Activated B cell treated with CpG ODN at 0.5 μM for 24 hours (primary cell): ENCODE results near the gene KIF21B. TPM values are rescaled to one million over a fixed set of nuclear protein-coding genes. Genes with fewer than 3 reads are reported as not detected.
"Not testable (repeated sequence)": the region's sequence is repeated elsewhere in the genome, so short reads cannot be mapped to it uniquely, and the experiment has no call there.

Source experiments
- ATAC-seq: fragments of 200-7000 bp; cut with Tn5 transposase; one replicate; pipeline ENCODE4 v1.10.0; 2021; ENCODE audit warnings: low read depth, mild to moderate bottlenecking, moderate library complexity
- CTCF ChIA-PET: fragments of 350-600 bp; sonication (Branson Sonifier 250); formaldehyde crosslinking; loops from one replicate; lab custom pipeline; 2021; ENCODE audit warnings: antibody characterized with exemption; lab: Charles Lee
- POLR2A ChIA-PET: fragments of 350-600 bp; sonication (Branson Sonifier 250); formaldehyde crosslinking; loops from one replicate; lab custom pipeline; 2021; ENCODE audit warnings: antibody characterized with exemption; lab: Charles Lee
- DNase-seq: peaks from one replicate; pipeline ENCODE4 v3.0.0; 2022
- H3K27ac Mint-ChIP-seq: one replicate; pipeline ENCODE4 v1.8.0; 2020; ENCODE audit warnings: mixed read lengths
- H3K27me3 Mint-ChIP-seq: one replicate; pipeline ENCODE4 v1.8.0; 2021; ENCODE audit warnings: mixed read lengths
- H3K36me3 Mint-ChIP-seq: one replicate; pipeline ENCODE4 v1.8.0; 2021; ENCODE audit warnings: low read depth, mixed read lengths
- H3K4me1 Mint-ChIP-seq: one replicate; pipeline ENCODE4 v1.8.0; 2021; ENCODE audit warnings: mixed read lengths
- H3K4me3 Mint-ChIP-seq: one replicate; pipeline ENCODE4 v1.8.0; 2020; ENCODE audit warnings: mild to moderate bottlenecking, mixed read lengths
- H3K9me3 Mint-ChIP-seq: one replicate; pipeline ENCODE4 v1.8.0; 2020; ENCODE audit warnings: mixed read lengths
- CTCF ChIP-seq: fragments of 200-600 bp; IDR thresholded peaks from one replicate; pipeline ENCODE4 v1.8.0; 2022; ENCODE audit warnings: antibody characterized with exemption, mild to moderate bottlenecking
- intact Hi-C: fragments of 100-400 bp; cut with micrococcal nuclease; formaldehyde crosslinking; loops from one replicate; pipeline ENCODE4 v1.15.1; 2024
- total RNA-seq: library from RNA; stranded (reverse); gene quantifications from 2 replicates; pipeline ENCODE4 v1.2.3, GENCODE V29; 2022

KIF21B gene
- total RNA-seq, 1 donor from 2014 or later = 31.8 TPM

GRCh38 chr1:200965111-200965805 is 58.3 kb downstream of the KIF21B start:
- Mint-ChIP-seq H3K27me3 (no peaks in the 10 kb centered on the region), H3K4me1 (peaks cover 13% of the 10 kb centered on the region)

DNA sequence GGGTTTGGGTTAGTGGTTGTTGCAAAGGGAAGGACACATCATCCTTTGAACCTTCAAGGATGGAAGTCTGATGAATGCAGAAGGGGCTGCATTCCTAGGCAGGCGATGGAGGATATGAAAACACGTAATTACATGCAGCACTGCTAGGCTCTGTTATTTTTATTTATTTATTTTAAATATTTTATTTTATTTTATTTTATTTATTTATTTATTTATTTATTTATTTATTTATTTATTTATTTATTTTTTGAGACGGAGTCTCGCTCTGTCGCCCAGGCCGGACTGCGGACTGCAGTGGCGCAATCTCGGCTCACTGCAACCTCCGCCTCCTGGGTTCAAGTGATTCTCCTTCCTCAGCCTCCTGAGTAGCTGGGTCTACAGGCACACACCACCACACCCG is 59.6 kb downstream of the KIF21B start:
- H3K4me1 Mint-ChIP-seq, ATAC-seq, CTCF ChIA-PET, H3K27me3 Mint-ChIP-seq, DNase-seq, H3K36me3 Mint-ChIP-seq, POLR2A ChIA-PET, H3K4me3 Mint-ChIP-seq, H3K27ac Mint-ChIP-seq, H3K9me3 Mint-ChIP-seq, intact Hi-C loops: not testable (repeated sequence)

More at GRCh38 chr1:200965111-200965805, 58.3 kb downstream of the KIF21B start:
- TF ChIP-seq CTCF = no peak
- intact Hi-C loops = loop anchor here (5.0 kb wide), 1 partner anchor 93 kb away; the partner anchor contains the start of gene GPR25
- ChIA-PET CTCF (interaction anchor here (1.4 kb wide), 1 partner anchor 406 kb away, joined by 3 read pairs; no protein-coding TSS in a partner anchor), POLR2A (interaction anchor here (0.6 kb wide), 1 partner anchor 55 kb away, joined by 3 read pairs; no protein-coding TSS in a partner anchor)
- H3K36me3 Mint-ChIP-seq = peaks cover 14% of the 10 kb centered on the region
- no peak overlapping the region for H3K27ac Mint-ChIP-seq
- H3K4me3 Mint-ChIP-seq = no peak overlapping the region
- no peaks in the 10 kb centered on the region for H3K9me3 Mint-ChIP-seq
- DNase-seq = no peak
- no peak for ATAC-seq

GRCh38 chr1:200963076-200963475 is 60.4 kb downstream of the KIF21B start:
- Mint-ChIP-seq H3K27ac (no peak overlapping the region), H3K27me3 (peaks cover 3% of the 10 kb centered on the region), H3K4me1 (peaks cover 10% of the 10 kb centered on the region), H3K4me3 (no peak overlapping the region), H3K9me3 (no peaks in the 10 kb centered on the region), H3K36me3 (peaks cover 7% of the 10 kb centered on the region)
- CTCF ChIA-PET = interaction anchor here (1.3 to 1.4 kb wide), 2 partner anchors 9 to 17 kb away, joined by 4 to 8 read pairs; no protein-coding TSS in a partner anchor
- intact Hi-C loops = no loop called here
- no peak for ATAC-seq
- no peak for DNase-seq
- TF ChIP-seq CTCF = no peak
- POLR2A ChIA-PET = interaction anchor here (0.6 kb wide), 1 partner anchor 97 kb away, joined by 4 read pairs; no protein-coding TSS in a partner anchor

DNA sequence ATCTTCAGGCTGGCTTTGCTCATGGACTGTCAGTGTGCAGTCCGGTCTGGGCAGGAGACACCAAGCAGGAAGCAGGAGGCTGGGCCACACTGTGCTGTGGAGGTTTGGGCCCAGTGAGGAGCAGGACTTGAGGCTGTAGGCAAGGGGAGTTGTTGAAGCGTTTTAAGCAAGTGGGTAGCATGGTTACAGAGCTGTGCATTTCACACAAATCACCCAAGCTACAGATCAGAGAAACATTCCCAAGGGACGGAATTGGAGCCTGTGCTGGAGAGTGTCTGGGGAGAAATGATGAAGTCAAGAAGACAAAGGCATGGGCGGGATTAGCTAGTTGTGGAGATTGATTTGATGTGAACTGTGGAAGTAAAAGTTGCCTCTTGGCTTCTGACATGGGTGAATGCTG is 60.9 kb downstream of the KIF21B start:
- DNase-seq (no peak), ATAC-seq (no peak)
- Mint-ChIP-seq H3K36me3 (peaks cover 7% of the 10 kb centered on the region), H3K27me3 (peaks cover 3% of the 10 kb centered on the region), H3K9me3 (no peaks in the 10 kb centered on the region), H3K4me3 (no peak overlapping the region), H3K27ac (no peak overlapping the region), H3K4me1 (peaks cover 10% of the 10 kb centered on the region)
- no peak for TF ChIP-seq CTCF
- ChIA-PET POLR2A (no interaction called here), CTCF (interaction anchor here (1.3 to 1.4 kb wide), 2 partner anchors 9 to 17 kb away, joined by 4 to 8 read pairs; no protein-coding TSS in a partner anchor)
- intact Hi-C loops = no loop called here

GRCh38 chr1:200962151-200962550 is 61.4 kb downstream of the KIF21B start:
- H3K4me1 Mint-ChIP-seq, H3K9me3 Mint-ChIP-seq, POLR2A ChIA-PET, DNase-seq, H3K4me3 Mint-ChIP-seq, H3K36me3 Mint-ChIP-seq, H3K27me3 Mint-ChIP-seq, ATAC-seq, intact Hi-C loops, H3K27ac Mint-ChIP-seq: not testable (repeated sequence)
- CTCF ChIA-PET = interaction anchor here (1.3 to 1.4 kb wide), 2 partner anchors 10 to 18 kb away, joined by 4 to 8 read pairs; no protein-coding TSS in a partner anchor

DNA sequence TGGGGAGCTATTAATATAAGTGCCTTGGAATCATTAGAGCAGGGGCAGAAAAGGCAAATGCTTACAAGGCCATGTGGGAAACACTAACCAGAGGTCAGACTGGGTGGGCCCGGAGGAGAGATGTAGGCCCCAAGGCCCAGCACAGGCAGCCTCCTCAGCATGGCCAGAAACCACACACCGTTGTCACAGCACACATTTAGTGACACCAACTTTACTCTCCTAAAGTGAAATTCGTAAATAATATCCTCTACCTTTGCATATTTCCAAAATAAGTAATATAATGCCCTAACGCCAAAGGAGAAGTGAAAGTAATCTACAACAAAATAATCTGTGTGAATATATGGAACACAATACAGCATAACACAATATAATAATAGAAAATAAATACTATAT is 62.6 kb downstream of the KIF21B start:
- POLR2A ChIA-PET = interaction anchor here (0.7 kb wide), 1 partner anchor 10 kb away, joined by 3 read pairs; no protein-coding TSS in a partner anchor
- peaks cover 10% of the 10 kb centered on the region for H3K4me1 Mint-ChIP-seq
- intact Hi-C loops = no loop called here
- H3K4me3 Mint-ChIP-seq = no peak overlapping the region
- ATAC-seq (no peak), DNase-seq (no peak)
- peaks cover 3% of the 10 kb centered on the region for H3K27me3 Mint-ChIP-seq
- H3K9me3 Mint-ChIP-seq = no peaks in the 10 kb centered on the region
- H3K36me3 Mint-ChIP-seq = no peaks in the 10 kb centered on the region
- CTCF ChIA-PET = interaction anchor here (0.7 kb wide), 1 partner anchor 11 kb away, joined by 4 read pairs; no protein-coding TSS in a partner anchor
- no peak for TF ChIP-seq CTCF
- H3K27ac Mint-ChIP-seq = no peak overlapping the region
